HEK293T (cell line): ENCODE results near the gene HCN3.
"Not testable (repeated sequence)": the region's sequence is repeated elsewhere in the genome, so short reads cannot be mapped to it uniquely, and the experiment has no call there.

Source experiments
- CTBP1 ChIP-seq: fragments of 450-650 bp; IDR thresholded peaks from 2 replicates; pipeline ENCODE4 v1.6.1; 2016; ENCODE audit warnings: borderline replicate concordance
- ELF4 ChIP-seq: fragments of 450-650 bp; IDR thresholded peaks from 2 replicates; pipeline ENCODE4 v1.6.1; 2017; ENCODE audit warnings: antibody characterized with exemption
- FOXM1 ChIP-seq: fragments of 450-650 bp; IDR thresholded peaks from 2 replicates; pipeline ENCODE4 v1.6.1; 2017; ENCODE audit warnings: mild to moderate bottlenecking, borderline replicate concordance
- NFRKB ChIP-seq: fragments of 450-650 bp; IDR thresholded peaks from 2 replicates; pipeline ENCODE4 v1.6.1; 2016; ENCODE audit warnings: mild to moderate bottlenecking, moderate library complexity
- SUZ12 ChIP-seq: fragments of 450-650 bp; IDR thresholded peaks from 2 replicates; pipeline ENCODE4 v1.6.1; 2016; ENCODE audit warnings: mild to moderate bottlenecking

DNA sequence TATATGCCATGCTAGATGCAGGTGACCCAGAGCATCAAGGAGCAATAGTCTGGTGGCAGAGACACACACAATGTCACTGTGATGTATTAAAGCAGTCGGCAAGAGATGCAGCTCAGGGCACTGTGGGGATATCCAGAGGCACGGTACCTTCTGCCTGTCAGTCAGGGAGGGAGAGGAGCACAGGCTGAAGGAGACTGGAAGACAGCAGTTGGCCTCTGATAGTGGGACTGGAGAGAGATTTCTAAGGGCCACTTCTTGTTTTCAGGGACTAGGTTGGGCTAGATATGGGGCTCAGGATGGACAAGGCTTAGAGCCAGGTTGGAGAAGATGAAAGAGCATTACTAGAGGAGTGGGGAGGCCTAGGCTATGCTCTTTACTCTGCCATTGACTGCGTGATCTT is 46.0 kb upstream of the HCN3 start:
- TF ChIP-seq NFRKB, FOXM1, SUZ12, ELF4, CTBP1: not testable (repeated sequence)
